Measurements from ENCODE around the gene PDCD1.

PDCD1 gene

GRCh38 chr2:241863536-241863954 is 4.9 kb upstream of the PDCD1 start:
- DNase-seq, result no peak

GRCh38 chr2:241862775-241863535 is 4.3 kb upstream of the PDCD1 start:
- no peak for DNase-seq

GRCh38 chr2:241862093-241862492 is 3.4 kb upstream of the PDCD1 start:
- DNase-seq, result no peak

- no peak for DNase-seq
Observed at GRCh38 chr2:241861264-241861663, 2.6 kb upstream of the PDCD1 start.

GRCh38 chr2:241860184-241861078 is 1.7 kb upstream of the PDCD1 start:
- DNase-seq, result peak; percentile 27

- peak; percentile 85 for DNase-seq
Observed at GRCh38 chr2:241859436-241860183, 916 bp upstream of the PDCD1 start.

GRCh38 chr2:241859017-241859435 is 332 bp upstream of the PDCD1 start:
- DNase-seq, result peak; percentile 48

- no peak for DNase-seq
Observed at GRCh38 chr2:241857572-241858121, 1.0 kb downstream of the PDCD1 start.

GRCh38 chr2:241857041-241857541 is 1.6 kb downstream of the PDCD1 start:
- no peak for DNase-seq

- no peak for DNase-seq
Observed at GRCh38 chr2:241855888-241856422, 2.7 kb downstream of the PDCD1 start.

GRCh38 chr2:241855245-241855887 is 3.3 kb downstream of the PDCD1 start:
- DNase-seq, result no peak

GRCh38 chr2:241854342-241855244 is 4.1 kb downstream of the PDCD1 start:
- DNase-seq, result no peak

- DNase-seq, result no peak
Observed at GRCh38 chr2:241853651-241854341, 4.9 kb downstream of the PDCD1 start.

- no peak for DNase-seq
Observed at GRCh38 chr2:241852981-241853631, 5.6 kb downstream of the PDCD1 start.

- DNase-seq, result no peak
Observed at GRCh38 chr2:241852116-241852980, 6.3 kb downstream of the PDCD1 start.

GRCh38 chr2:241851325-241852115 is 7.2 kb downstream of the PDCD1 start:
- no peak for DNase-seq

GRCh38 chr2:241850544-241851324 is 8.0 kb downstream of the PDCD1 start:
- DNase-seq, result no peak
